Colonic mucosa (tissue), 4 donors: ENCODE results near the gene C3. TPM values are rescaled to one million over a fixed set of nuclear protein-coding genes. Genes with fewer than 3 reads are reported as not detected.

Source experiments
- DNase-seq: peaks from one replicate; pipeline ENCODE4 v3.0.0-alpha.2; 2020
- H3K27ac ChIP-seq: fragments of 200-600 bp; one replicate; pipeline ENCODE4 v1.8.0; 2021
- H3K27me3 ChIP-seq: fragments of 200-600 bp; one replicate; pipeline ENCODE4 v1.8.0; 2021
- H3K36me3 ChIP-seq: fragments of 200-600 bp; one replicate; pipeline ENCODE4 v1.8.0; 2021
- H3K4me1 ChIP-seq: fragments of 200-600 bp; one replicate; pipeline ENCODE4 v1.8.0; 2021; ENCODE audit warnings: mild to moderate bottlenecking
- H3K4me3 ChIP-seq: fragments of 200-600 bp; one replicate; pipeline ENCODE4 v1.8.0; 2021
- H3K9ac ChIP-seq, 2 donors: one replicate each; pipeline ENCODE4 v1.7.0; 2013; ENCODE audit warnings: control low read depth in 2 of 2, low read depth in 2 of 2, low read length in 2 of 2
- H3K9me3 ChIP-seq: fragments of 200-600 bp; one replicate; pipeline ENCODE4 v1.8.0; 2021
- CTCF ChIP-seq: fragments of 200-600 bp; IDR thresholded peaks from one replicate; pipeline ENCODE4 v1.8.0; 2022; ENCODE audit warnings: antibody characterized with exemption, mild to moderate bottlenecking
- intact Hi-C: fragments of 100-400 bp; cut with DNase I; formaldehyde crosslinking; loops from one replicate; pipeline ENCODE4 v1.14.1; 2022
- total RNA-seq, 2 donors: library from RNA; stranded (reverse); fragmentation: NEBNext Ultra II Directional in 1 of 2; extraction: Animal tissue kit (Norgen Biotek cat#: 25700) in 1 of 2; gene quantifications; one replicate each; pipeline ENCODE4 v1.2.1, GENCODE V29; 2021
- donor health status: healthy.
- donor health status: DM: no; HTN: no; CAD: no.
- donor health status: DM: no; HTN: no; CAD: no.

The C3 gene
- total RNA-seq, 2 donors from 2014 or later = 28.2 to 83.9 TPM

GRCh38 chr19:6730941-6731670, 10.7 kb upstream of the C3 start:
- no peaks in the 10 kb centered on the region for H3K27me3 ChIP-seq
- H3K9me3 ChIP-seq = no peaks in the 10 kb centered on the region
- no peak for DNase-seq
- intact Hi-C loops = loop anchor here (5.0 kb wide), 1 partner anchor 131 kb away; no protein-coding TSS in a partner anchor
- no peak for TF ChIP-seq CTCF
- no peaks in the 10 kb centered on the region for H3K4me1 ChIP-seq
- no peaks in the 10 kb centered on the region for H3K36me3 ChIP-seq
- no peak overlapping the region for H3K4me3 ChIP-seq
- no peak overlapping the region for H3K27ac ChIP-seq
- peak overlapping the region in 1 of 2 donors; percentile 19 for H3K9ac ChIP-seq

- no peaks in the 10 kb centered on the region for H3K9me3 ChIP-seq
- H3K9ac ChIP-seq = peak overlapping the region in 1 of 2 donors; percentile 59
- peak overlapping the region; percentile 20 for H3K4me3 ChIP-seq
- no peaks in the 10 kb centered on the region for H3K27me3 ChIP-seq
- H3K27ac ChIP-seq = peak overlapping the region; percentile 40
- no peaks in the 10 kb centered on the region for H3K36me3 ChIP-seq
- TF ChIP-seq CTCF = no peak
- peak; percentile 97 for DNase-seq
- H3K4me1 ChIP-seq = no peaks in the 10 kb centered on the region
- intact Hi-C loops = loop anchor here (5.0 kb wide), 1 partner anchor 132 kb away; no protein-coding TSS in a partner anchor
These were observed 9.8 kb upstream of the C3 start for GRCh38 chr19:6730153-6730804.

- Histone ChIP-seq H3K4me3 (peak overlapping the region; percentile 20), H3K9me3 (no peaks in the 10 kb centered on the region), H3K27me3 (no peaks in the 10 kb centered on the region), H3K36me3 (no peaks in the 10 kb centered on the region), H3K4me1 (no peaks in the 10 kb centered on the region), H3K27ac (peak overlapping the region; percentile 40), H3K9ac (peak overlapping the region in 1 of 2 donors; percentile 59)
- no peak for TF ChIP-seq CTCF
- intact Hi-C loops = loop anchor here (5.0 kb wide), 1 partner anchor 133 kb away; no protein-coding TSS in a partner anchor
- DNase-seq = no peak
These were observed 9.2 kb upstream of the C3 start for GRCh38 chr19:6729573-6730152.

- no peak overlapping the region for H3K27ac ChIP-seq
- no peak for DNase-seq
- H3K27me3 ChIP-seq = no peaks in the 10 kb centered on the region
- H3K9me3 ChIP-seq = no peaks in the 10 kb centered on the region
- H3K9ac ChIP-seq = no peak overlapping the region
- intact Hi-C loops = no loop called here
- no peak overlapping the region for H3K4me3 ChIP-seq
- H3K4me1 ChIP-seq = no peaks in the 10 kb centered on the region
- no peaks in the 10 kb centered on the region for H3K36me3 ChIP-seq
- TF ChIP-seq CTCF = no peak
These were observed 7.9 kb upstream of the C3 start for GRCh38 chr19:6728346-6728745.

- Histone ChIP-seq H3K4me1 (no peaks in the 10 kb centered on the region), H3K9ac (no peak overlapping the region), H3K36me3 (no peaks in the 10 kb centered on the region), H3K27ac (no peak overlapping the region), H3K27me3 (no peaks in the 10 kb centered on the region), H3K4me3 (no peak overlapping the region), H3K9me3 (no peaks in the 10 kb centered on the region)
- intact Hi-C loops = no loop called here
- no peak for TF ChIP-seq CTCF
- no peak for DNase-seq
These were observed 5.2 kb upstream of the C3 start for GRCh38 chr19:6725513-6726231.
